Fibroblast of pulmonary artery (primary cell): ENCODE results near the gene NHERF2.

Experiments
- DNase-seq: peaks from one replicate; pipeline ENCODE4 v3.0.0-alpha.2; 2010; ENCODE audit warnings: low read depth
- H3K4me3 ChIP-seq: replicated peaks from 2 replicates; pipeline ENCODE4 v1.5.1; 2011; ENCODE audit warnings: low read depth, mild to moderate bottlenecking, control low read depth, low read length, moderate library complexity
- TF ChIP-seq, protein P1 (sequence below): IDR thresholded peaks from 2 replicates; pipeline ENCODE4 v1.5.1; 2011; ENCODE audit warnings: mild to moderate bottlenecking, control low read depth, low read length, inconsistent platforms; ENCODE audit errors: missing control alignments

The NHERF2 gene

DNA sequence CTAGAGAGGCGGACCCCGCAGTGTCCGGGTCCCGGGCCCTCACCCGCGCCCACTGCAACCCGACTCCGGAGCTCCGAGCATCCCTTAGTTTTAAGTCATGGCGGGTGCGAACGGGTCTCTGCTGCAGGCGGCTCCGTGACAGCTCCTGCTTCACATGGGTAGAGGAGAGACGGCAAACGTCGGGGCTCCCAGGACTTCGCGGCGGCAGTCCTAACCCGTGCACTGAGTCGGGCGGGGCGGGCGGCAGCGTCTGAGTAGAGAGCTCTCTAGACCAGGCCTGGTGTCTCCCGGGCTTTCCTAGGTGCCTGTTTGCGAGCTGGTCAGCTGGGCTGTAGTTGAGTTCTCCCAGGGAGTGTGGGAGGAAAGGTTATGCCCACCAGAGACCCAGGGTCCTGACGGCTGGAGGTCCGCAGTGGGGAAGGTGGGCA, 21.4 kb downstream of the NHERF2 start:
- peak overlapping the region; percentile 70 for H3K4me3 ChIP-seq
- peak; percentile 7 for DNase-seq
- TF ChIP-seq, protein P1, sequence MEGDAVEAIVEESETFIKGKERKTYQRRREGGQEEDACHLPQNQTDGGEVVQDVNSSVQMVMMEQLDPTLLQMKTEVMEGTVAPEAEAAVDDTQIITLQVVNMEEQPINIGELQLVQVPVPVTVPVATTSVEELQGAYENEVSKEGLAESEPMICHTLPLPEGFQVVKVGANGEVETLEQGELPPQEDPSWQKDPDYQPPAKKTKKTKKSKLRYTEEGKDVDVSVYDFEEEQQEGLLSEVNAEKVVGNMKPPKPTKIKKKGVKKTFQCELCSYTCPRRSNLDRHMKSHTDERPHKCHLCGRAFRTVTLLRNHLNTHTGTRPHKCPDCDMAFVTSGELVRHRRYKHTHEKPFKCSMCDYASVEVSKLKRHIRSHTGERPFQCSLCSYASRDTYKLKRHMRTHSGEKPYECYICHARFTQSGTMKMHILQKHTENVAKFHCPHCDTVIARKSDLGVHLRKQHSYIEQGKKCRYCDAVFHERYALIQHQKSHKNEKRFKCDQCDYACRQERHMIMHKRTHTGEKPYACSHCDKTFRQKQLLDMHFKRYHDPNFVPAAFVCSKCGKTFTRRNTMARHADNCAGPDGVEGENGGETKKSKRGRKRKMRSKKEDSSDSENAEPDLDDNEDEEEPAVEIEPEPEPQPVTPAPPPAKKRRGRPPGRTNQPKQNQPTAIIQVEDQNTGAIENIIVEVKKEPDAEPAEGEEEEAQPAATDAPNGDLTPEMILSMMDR: no peak

DNA sequence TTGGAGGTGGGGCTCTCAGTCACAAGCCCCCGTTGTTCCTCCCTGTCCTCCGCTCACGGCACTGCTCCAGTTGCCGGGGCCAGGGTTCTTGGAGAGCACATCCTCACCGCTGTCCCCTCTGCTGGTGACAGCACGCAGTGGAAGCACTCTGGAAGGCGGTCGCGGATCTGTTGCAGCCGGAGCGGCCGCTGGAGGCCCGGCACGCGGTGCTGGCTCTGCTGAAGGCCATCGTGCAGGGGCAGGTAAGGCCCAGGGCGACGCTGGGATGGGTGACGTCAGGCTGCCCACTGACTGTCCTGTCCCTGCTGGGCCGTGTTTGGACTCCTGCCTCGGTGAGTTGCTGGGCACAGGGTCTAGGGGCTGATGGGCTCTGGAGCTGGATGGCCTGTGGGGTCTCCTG, 26.5 kb downstream of the NHERF2 start:
- TF ChIP-seq, protein P1: no peak
- DNase-seq: no peak
- no peak overlapping the region for H3K4me3 ChIP-seq

DNA sequence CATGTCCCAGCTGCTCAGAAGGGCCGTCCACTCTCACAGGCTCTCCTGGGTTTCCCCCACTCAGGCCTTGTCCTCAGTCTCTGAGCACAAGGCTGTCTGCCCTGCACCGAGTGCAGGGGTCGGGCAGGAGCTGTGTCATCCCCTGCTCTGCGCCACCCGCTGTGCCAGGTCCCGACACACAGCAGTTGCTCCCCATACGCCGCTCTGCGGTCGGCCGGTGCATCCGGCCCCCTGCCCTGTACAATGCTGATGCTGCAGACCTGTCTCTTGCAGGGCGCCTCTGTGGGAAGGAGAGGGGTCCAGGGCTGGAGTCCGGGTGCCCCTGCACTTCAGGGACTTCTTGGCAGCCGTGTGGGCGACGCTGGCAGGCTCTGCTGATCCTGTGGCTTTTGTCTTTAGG, 27.2 kb downstream of the NHERF2 start:
- no peak for DNase-seq
- H3K4me3 ChIP-seq: no peak overlapping the region
- TF ChIP-seq, protein P1: no peak

DNA sequence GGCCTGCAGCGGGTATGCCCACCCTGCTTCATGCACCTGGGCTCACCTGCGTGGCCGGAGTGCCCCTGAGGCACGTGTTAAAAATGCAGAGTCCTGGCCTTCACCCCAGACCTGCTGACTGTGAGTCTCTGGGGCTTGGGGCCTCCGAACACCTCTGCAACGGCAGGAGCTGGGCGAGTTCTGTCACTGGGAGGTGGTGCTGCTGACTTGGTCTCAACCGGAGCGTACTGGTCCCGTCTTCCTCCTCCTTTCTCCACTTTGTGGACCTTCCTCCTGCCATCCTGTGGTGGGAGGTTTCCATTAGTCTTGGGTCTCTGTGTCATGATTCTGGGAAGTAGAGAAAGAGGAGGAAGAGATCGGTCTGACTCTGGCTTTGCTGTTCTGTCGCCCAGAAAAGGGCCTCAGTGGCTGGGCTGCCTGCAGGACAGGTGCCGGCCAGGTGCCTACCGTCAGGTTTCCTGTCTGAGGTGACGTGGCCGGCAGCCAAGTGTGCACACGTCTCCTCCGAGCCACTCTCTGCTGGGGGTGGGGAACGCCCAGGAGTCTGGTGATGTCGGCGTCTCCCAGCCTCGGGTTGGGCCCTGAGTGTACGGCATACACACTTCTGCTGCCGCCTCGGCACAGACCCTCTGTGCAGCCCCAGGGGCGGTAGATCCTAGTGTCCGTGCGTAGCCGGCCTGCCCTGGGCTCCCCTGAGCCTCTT, 28.0 kb downstream of the NHERF2 start:
- TF ChIP-seq, protein P1: no peak
- DNase-seq: no peak
- no peak overlapping the region for H3K4me3 ChIP-seq

DNA sequence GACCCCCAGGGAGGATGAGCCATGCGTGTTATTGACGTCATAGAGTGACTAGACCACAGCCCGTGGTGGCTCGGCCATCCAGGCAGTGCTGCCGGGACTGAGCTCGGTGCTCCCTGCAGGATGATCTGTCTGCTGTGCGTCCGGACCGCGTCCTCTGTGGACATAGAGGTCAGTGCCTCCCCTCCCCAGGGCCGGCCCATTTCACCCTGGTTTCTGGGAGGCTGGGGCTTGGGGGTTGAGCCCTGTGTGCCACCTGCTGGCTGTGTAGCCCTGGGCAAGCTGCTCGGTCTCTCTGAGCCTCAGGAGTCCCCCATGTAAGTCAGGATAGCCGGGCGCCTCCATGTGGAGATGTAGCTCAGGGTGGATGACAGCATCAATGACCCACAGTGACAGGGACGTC, 29.4 kb downstream of the NHERF2 start:
- TF ChIP-seq, protein P1: peak; percentile 13
- no peak overlapping the region for H3K4me3 ChIP-seq
- DNase-seq: peak; percentile 13

DNA sequence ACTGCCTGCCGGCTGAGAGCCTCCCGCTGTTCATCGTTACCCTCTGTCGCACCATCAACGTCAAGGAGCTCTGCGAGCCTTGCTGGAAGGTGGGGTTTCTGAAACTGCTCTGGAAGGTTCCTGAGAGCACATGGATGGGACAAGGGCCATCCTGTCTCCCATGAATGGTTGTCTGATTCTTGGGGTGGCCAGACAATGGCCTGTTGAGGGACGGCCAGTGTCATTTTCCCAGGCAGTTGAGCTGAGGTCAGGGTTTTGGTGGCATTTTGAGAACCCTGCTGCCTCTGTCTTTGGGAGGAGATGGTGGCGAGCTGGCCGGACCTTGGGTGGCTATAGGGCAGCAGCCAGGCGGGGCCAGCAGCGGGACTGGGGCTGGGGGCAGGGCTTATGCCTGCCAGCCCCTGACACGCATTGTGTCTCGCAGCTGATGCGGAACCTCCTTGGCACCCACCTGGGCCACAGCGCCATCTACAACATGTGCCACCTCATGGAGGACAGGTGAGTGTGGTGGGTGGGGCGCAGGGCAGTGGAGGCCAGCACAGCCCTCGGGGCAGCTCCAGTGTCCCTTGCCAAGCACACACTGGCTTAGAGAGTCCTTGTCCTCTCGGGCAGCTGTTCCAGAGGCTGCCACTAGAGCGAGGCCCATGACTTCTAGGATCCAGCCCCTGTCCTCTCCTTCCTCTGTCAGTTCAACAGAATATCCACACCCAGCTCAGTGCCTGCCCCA, 30.1 kb downstream of the NHERF2 start:
- no peak overlapping the region for H3K4me3 ChIP-seq
- peak; percentile 21 for DNase-seq
- TF ChIP-seq, protein P1: peak; percentile 25
